ENCODE results near the gene COQ8B. TPM values are rescaled to one million over a fixed set of nuclear protein-coding genes. Genes with fewer than 3 reads are reported as not detected.

COQ8B gene
- total RNA-seq, 1 donor from 2014 or later = 18.1 TPM

GRCh38 chr19:40700083-40700482 is 16.6 kb downstream of the COQ8B start:
- no peak for DNase-seq (ENCODE audit: low spot score)
- intact Hi-C loops (cut with DNase I) = no loop called here

- no peak for DNase-seq (ENCODE audit: low spot score)
- intact Hi-C loops (cut with DNase I) = no loop called here
These were observed 19.7 kb downstream of the COQ8B start for GRCh38 chr19:40697007-40697406.

GRCh38 chr19:40695881-40696280 is 20.8 kb downstream of the COQ8B start:
- intact Hi-C loops (cut with DNase I) = no loop called here
- DNase-seq (ENCODE audit: low spot score) = no peak

GRCh38 chr19:40693896-40694295 is 22.8 kb downstream of the COQ8B start:
- intact Hi-C loops (cut with DNase I) = no loop called here
- no peak for DNase-seq (ENCODE audit: low spot score)

- intact Hi-C loops (cut with DNase I) = no loop called here
- DNase-seq (ENCODE audit: low spot score) = no peak
These were observed 23.4 kb downstream of the COQ8B start for GRCh38 chr19:40693150-40693788.

GRCh38 chr19:40692212-40692551 is 24.5 kb downstream of the COQ8B start:
- intact Hi-C loops (cut with DNase I) = no loop called here
- no peak for DNase-seq (ENCODE audit: low spot score)

- intact Hi-C loops (cut with DNase I) = loop anchor here (1.0 to 2.0 kb wide), 2 partner anchors 24 to 59 kb away; partner anchors contain the start of genes ACTMAP and SNRPA
- no peak for DNase-seq (ENCODE audit: low spot score)
These were observed 25.1 kb downstream of the COQ8B start for GRCh38 chr19:40691421-40692211.

GRCh38 chr19:40690693-40691420 is 25.8 kb downstream of the COQ8B start:
- peak; percentile 97 for DNase-seq (ENCODE audit: low spot score)
- intact Hi-C loops (cut with DNase I) = loop anchor here (1.0 to 2.0 kb wide), 2 partner anchors 24 to 60 kb away; partner anchors contain the start of genes ACTMAP and SNRPA

- no peak for DNase-seq (ENCODE audit: low spot score)
- intact Hi-C loops (cut with DNase I) = loop anchor here (2.0 kb wide), 1 partner anchor 61 kb away; the partner anchor contains the start of genes ACTMAP and SNRPA
These were observed 26.5 kb downstream of the COQ8B start, which contains the start of gene NUMBL for GRCh38 chr19:40690050-40690692. TSS of gene NUMBL (minus strand) at chr19:40690651. CDS start at chr19:40690483, 168 bp downstream.

GRCh38 chr19:40689339-40690049 is 27.2 kb downstream of the COQ8B start:
- no peak for DNase-seq (ENCODE audit: low spot score)
- intact Hi-C loops (cut with DNase I) = loop anchor here (2.0 kb wide), 1 partner anchor 61 kb away; the partner anchor contains the start of genes ACTMAP and SNRPA

GRCh38 chr19:40688987-40689338 is 27.7 kb downstream of the COQ8B start:
- DNase-seq (ENCODE audit: low spot score) = no peak
- intact Hi-C loops (cut with DNase I) = no loop called here

- intact Hi-C loops (cut with DNase I) = no loop called here
These were observed 28.4 kb downstream of the COQ8B start for GRCh38 chr19:40688309-40688708.

GRCh38 chr19:40687525-40688016 is 29.1 kb downstream of the COQ8B start:
- intact Hi-C loops (cut with DNase I) = no loop called here
- no peak for DNase-seq (ENCODE audit: low spot score)

More at GRCh38 chr19:40688309-40688708, 28.4 kb downstream of the COQ8B start:
- no peak for DNase-seq (ENCODE audit: low spot score)

- intact Hi-C loops (cut with DNase I) = no loop called here
- DNase-seq (ENCODE audit: low spot score) = no peak
These were observed 29.7 kb downstream of the COQ8B start for GRCh38 chr19:40686882-40687524.

- intact Hi-C loops (cut with DNase I) = no loop called here
- no peak for DNase-seq (ENCODE audit: low spot score)
These were observed 31.1 kb downstream of the COQ8B start for GRCh38 chr19:40685563-40685962.

- no peak for DNase-seq (ENCODE audit: low spot score)
- intact Hi-C loops (cut with DNase I) = no loop called here
These were observed 31.6 kb downstream of the COQ8B start for GRCh38 chr19:40685016-40685526.

- no peak for DNase-seq (ENCODE audit: low spot score)
- intact Hi-C loops (cut with DNase I) = no loop called here
These were observed 32.4 kb downstream of the COQ8B start for GRCh38 chr19:40684280-40684679.

- DNase-seq (ENCODE audit: low spot score) = no peak
These were observed 33.2 kb downstream of the COQ8B start for GRCh38 chr19:40683437-40683836.

More at GRCh38 chr19:40683437-40683836, 33.2 kb downstream of the COQ8B start:
- intact Hi-C loops (cut with DNase I) = no loop called here

Measured in cardiac septum (tissue), 1 donor.